HG02885 (cell line): ENCODE measurements around the gene ETNK1.
"Not testable (repeated sequence)": the region's sequence is repeated elsewhere in the genome, so short reads cannot be mapped to it uniquely, and the experiment has no call there.

Source experiments
- ATAC-seq: cut with Tn5 transposase; IDR thresholded peaks from one replicate; pipeline ENCODE4 v1.9.1; 2021; ENCODE audit warnings: mild to moderate bottlenecking; ENCODE audit not compliant: unreplicated experiment, poor library complexity

ETNK1 gene

DNA sequence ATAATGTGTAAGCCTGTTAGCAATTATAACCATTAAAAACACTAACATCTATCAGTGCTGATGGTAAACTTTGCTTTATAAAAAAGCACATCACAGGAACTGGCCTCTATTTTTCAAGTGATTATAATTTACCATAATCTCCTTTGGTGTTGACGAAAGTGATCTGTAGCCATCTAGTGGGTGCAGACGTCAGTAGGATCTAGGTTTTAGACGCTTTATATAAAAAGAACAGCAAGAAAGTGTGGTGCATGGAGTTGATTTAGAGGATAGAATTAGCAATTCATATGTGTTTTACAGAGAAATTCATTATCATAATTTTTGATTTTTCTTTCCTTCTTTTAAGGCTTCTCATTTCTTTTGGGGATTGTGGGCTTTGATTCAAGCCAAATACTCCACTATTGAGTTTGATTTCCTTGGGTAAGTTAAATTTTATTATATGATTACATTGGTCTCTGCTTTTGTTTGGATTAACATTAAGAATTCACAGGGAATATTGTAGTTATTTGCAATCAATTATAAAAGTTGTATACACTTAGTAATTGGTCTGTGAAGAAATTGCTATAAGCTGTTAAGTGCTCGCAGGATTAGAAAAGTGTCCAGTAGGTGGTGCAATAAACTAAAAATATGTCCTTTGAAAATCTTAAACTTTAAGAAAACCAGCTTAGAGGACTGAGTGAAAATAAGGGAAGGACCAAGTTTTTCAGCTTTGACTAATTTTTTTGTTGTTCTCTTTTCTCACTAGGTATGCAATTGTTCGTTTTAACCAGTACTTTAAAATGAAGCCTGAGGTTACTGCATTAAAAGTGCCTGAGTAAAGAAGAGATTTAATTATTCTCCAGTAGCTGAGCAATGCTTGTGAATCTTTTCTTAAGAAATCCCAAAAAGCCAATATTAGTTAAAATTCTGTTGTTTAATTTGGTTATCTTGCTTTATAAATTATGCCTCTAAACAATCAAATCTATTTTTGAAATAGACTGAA is 59.5 kb downstream of the ETNK1 start:
- ATAC-seq: peak; percentile 52

DNA sequence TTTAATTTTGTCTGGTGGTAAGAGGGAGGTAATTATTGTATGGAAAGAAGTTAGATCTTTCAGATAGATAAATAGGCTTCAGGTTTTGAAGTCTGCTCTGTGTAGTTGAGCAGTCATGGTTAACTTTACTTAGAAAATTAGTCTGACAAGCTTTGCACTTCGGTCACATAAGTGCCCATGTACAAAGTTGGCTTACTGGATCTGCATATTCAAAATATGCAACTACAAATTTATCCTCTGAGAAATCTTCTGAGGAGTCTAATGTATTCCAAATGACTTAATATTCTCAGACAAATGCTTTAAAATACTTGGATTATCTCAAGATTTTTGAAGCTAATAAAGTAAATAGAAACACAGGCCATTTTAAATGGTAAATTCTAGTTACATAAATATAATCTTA is 61.2 kb downstream of the ETNK1 start:
- no peak for ATAC-seq

GRCh38 chr12:22687361-22688076 is 62.5 kb downstream of the ETNK1 start:
- ATAC-seq: peak; percentile 85

DNA sequence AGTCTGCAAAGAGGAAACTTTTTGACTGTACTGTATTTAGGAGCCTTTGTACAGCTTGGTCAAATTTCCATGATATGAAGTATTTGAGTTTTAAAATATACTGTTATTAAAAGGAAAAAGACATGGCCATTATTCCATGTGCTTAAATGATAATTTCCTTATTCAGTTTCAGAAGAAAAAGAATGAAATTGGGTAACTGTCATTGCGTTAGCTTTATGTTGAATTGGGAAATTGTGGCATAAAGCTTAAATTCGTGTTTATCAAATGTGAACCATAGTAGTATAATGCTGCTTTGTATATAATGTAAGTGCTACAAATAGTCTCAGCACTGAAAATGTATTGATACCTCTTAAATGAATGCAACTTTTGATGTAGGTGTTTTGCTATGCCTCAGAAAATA is 64.9 kb downstream of the ETNK1 start:
- ATAC-seq: no peak

DNA sequence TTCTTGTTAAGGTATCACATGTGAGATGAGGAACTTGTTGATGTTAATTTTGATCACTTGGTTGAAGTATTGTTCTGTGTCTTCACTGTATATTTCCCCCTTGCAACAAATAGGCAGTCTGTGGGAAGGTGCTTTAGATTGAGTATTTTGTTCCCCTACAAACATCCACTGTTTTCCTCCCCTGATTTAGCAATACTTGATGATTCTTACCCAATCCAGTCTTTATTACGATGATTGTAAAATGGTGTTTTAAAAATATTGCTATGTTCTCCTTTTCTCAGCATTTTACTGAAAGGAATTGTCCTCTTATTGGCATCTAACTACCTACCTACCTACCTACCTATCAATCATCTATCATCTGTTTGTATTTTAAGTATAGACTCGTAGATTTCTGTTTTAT is 66.3 kb downstream of the ETNK1 start:
- ATAC-seq: no peak

GRCh38 chr12:22692467-22692866 is 67.5 kb downstream of the ETNK1 start:
- ATAC-seq: not testable (repeated sequence)

DNA sequence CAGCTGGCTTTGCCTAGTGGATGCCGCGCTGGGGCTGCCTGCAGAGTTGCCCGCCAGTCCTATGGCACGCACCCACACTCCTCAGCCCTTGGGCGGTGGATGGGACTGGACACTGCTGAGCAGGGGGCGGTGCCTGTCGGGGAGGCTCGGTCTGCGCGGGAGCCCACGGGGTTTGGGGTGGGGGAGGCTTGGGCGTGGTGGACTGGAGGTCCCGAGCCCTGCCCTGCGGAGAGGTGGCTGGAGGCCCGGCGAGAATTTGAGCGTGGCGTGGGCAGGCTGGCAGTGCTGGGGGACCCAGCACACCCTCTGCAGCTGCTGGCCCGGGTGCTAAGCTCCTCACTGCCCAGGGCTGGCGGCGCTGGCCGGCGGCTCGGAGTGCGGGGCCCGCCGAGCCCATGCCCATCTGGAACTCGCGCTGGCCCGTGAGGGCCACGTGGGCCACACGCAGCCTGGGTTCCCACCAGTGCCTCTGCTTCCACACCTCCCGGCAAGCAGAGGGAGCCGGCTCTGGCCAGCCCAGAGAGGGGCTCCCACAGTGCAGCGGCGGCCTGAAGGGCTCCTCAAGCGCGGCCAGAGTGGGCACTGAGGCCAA is 68.1 kb downstream of the ETNK1 start:
- no peak for ATAC-seq

DNA sequence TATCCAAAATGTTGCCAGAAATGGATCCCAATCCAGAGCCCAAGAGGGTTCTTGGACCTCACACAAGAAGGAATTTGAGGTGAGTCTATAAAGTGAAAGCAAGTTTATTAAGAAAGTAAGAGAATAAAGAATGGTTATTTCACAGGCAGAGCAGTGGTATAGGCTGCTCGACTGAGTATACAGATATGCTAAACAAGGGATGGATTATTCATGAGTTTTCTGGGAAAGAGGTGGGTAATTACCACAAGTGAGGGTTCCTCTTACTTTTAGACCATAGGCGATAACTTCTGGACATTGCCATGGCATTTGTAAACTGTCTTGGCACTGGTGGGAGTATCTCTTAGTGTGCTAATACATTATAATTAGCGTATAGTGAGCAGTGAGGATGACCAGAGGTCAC is 73.6 kb downstream of the ETNK1 start:
- no peak for ATAC-seq

DNA sequence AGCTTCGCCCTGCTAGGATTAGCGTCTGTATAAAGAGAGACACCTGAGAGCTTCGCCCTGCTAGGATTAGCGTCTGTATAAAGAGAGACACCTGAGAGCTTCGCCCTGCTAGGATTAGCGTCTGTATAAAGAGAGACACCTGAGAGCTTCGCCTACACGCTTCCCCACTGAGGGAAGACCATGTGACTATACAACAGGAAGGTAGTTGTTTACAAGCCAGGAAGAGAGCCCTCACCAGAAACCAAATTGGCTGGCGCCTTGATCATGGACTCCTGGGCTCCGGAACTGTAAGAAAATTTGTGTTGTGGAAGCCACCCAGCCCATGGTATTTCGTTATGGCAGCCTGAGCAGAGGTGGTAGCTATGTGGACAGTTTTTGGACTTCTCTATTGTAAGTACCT is 74.7 kb downstream of the ETNK1 start:
- not testable (repeated sequence) for ATAC-seq

DNA sequence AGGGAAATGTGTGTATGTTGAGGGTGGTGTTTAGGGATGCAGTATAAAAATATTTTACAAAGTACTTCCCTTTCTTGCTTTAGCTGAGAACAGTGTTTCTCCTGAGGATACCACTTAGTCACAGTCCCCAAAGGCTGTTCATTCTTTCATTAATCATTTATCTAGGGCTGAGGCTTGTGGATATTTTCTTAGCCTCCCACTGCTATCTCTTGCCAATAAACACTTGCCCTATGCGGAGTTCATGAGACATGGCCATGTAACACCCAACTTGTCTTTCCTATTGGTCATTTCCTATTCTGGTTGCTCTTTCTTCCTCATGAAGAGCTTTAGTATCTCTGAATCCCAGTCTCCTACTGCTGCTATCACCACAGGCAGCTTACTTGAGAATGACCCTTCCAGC is 75.1 kb downstream of the ETNK1 start:
- no peak for ATAC-seq

GRCh38 chr12:22701216-22701809 is 76.3 kb downstream of the ETNK1 start:
- ATAC-seq: not testable (repeated sequence)

GRCh38 chr12:22702690-22703089 is 77.7 kb downstream of the ETNK1 start:
- no peak for ATAC-seq

GRCh38 chr12:22709292-22709691 is 84.3 kb downstream of the ETNK1 start:
- peak; percentile 71 for ATAC-seq

DNA sequence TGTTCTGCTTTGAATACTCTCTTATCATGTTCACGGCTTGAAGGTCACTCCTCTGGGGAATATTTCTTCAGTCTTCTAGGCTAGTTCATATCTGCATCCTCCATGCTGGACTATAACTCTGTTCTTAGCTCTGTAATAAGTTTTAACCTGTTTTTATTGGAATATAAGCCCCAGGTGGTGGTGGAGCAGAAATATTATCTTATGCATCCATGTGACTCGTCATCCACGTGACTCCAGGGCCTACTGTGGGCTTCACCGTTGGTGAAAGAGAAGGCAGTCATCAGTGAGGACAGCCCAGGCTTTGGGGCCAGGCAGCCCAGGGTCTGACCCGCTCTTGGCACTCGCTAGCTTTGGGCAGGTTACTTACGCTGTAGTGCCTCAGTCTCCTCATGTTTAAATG is 87.1 kb downstream of the ETNK1 start:
- ATAC-seq: no peak

DNA sequence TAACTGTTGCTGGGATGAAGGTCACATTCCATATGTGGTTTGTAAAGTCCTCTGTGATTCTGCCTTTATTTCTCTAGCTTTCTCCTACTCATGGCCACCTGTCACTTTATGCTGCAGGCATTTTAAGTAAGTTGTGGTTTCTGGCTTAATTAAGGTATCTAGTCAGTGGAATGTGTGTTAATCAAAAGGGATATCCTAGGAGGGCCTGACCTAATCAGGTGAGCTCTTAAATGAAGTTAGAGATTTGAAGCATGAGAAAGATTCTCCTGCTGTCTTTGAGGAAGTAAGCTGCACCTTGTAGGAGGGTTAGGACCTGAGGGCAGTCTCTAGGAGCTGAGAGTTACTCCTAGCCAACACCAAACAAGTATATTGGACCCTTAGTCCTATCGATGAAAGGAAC is 90.3 kb downstream of the ETNK1 start:
- no peak for ATAC-seq

DNA sequence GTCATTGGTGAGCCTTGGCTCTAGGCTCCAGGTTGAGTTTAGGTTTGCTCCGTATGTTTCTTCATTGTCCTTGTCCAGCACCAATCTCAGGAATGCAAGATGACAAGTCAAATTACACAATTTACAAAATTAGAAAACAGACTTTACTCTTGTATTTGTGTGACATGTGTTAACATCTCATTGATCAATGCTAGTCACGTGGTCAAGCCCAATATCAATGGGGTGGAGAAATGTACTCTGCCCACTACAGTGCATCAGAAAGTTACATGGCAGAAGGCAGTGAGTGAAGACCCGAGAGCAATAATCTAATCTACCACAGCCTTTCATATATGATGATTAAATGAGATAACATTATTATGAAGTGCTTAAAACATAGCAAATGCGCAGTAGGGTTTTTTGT is 94.8 kb downstream of the ETNK1 start:
- no peak for ATAC-seq

DNA sequence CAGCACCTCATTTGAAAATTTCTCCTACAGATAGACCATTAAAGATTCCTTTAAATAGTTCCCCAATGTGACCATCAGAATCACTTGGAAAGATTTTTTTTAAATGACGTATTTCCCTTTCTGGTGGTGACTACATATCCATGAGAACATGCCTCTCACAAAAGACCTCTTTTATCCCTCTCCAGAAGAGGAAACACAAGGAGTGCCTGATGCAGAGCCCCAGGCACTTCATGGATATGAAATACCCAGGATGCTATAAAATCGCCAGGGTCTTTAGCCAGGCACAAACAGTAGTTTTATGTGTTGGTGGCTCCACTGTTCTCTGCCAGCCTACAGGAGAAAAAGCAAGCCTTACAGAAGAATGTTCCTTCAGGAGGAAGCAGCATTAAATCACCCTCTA is 97.1 kb downstream of the ETNK1 start:
- no peak for ATAC-seq

- ATAC-seq: no peak
Observed at GRCh38 chr12:22722779-22723178, 97.8 kb downstream of the ETNK1 start.

GRCh38 chr12:22728987-22729386 is 104.0 kb downstream of the ETNK1 start:
- ATAC-seq: no peak

- no peak for ATAC-seq
Observed at GRCh38 chr12:22729431-22729956, 104.5 kb downstream of the ETNK1 start.
